Stimulated activated CD8-positive, alpha-beta memory T cell treated with anti-CD3 and anti-CD28 coated beads, Interleukin-15, amount 100 ng/mL, for 1 hour (primary cell): ENCODE results near the gene SCD.
"Not testable (repeated sequence)": the region's sequence is repeated elsewhere in the genome, so short reads cannot be mapped to it uniquely, and the experiment has no call there.

Source experiments
- DNase-seq: peaks from one replicate; pipeline ENCODE4 v3.0.0-alpha.2; 2020; ENCODE audit warnings: low read depth

Gene SCD

GRCh38 chr10:100362570-100363496, 15.8 kb downstream of the SCD start:
- no peak for DNase-seq

- no peak for DNase-seq
Observed at GRCh38 chr10:100364175-100364574, 17.1 kb downstream of the SCD start.

- DNase-seq = no peak
Observed at GRCh38 chr10:100364735-100365391, 17.8 kb downstream of the SCD start.

- no peak for DNase-seq
Observed at GRCh38 chr10:100368721-100369120, 21.7 kb downstream of the SCD start.

GRCh38 chr10:100370714-100371481, 23.9 kb downstream of the SCD start:
- peak; percentile 11 for DNase-seq

GRCh38 chr10:100371482-100372027, 24.5 kb downstream of the SCD start:
- DNase-seq = no peak

- no peak for DNase-seq
Observed at GRCh38 chr10:100372415-100373297, 25.6 kb downstream of the SCD start.

GRCh38 chr10:100373298-100374199, 26.5 kb downstream of the SCD start:
- DNase-seq = peak; percentile 68

GRCh38 chr10:100374200-100374655, 27.2 kb downstream of the SCD start:
- DNase-seq = no peak

GRCh38 chr10:100374677-100375353, 27.8 kb downstream of the SCD start:
- DNase-seq = not testable (repeated sequence)

GRCh38 chr10:100376656-100377055, 29.6 kb downstream of the SCD start:
- DNase-seq = not testable (repeated sequence)

- no peak for DNase-seq
Observed at GRCh38 chr10:100377830-100378229, 30.8 kb downstream of the SCD start.

- no peak for DNase-seq
Observed at GRCh38 chr10:100380400-100380799, 33.4 kb downstream of the SCD start.

- no peak for DNase-seq
Observed at GRCh38 chr10:100382553-100382952, 35.5 kb downstream of the SCD start.

GRCh38 chr10:100383251-100383650, 36.2 kb downstream of the SCD start:
- no peak for DNase-seq

- no peak for DNase-seq
Observed at GRCh38 chr10:100391163-100392002, 44.4 kb downstream of the SCD start.

- DNase-seq = no peak
Observed at GRCh38 chr10:100392686-100393003, 45.6 kb downstream of the SCD start.

GRCh38 chr10:100395626-100396025, 48.6 kb downstream of the SCD start:
- DNase-seq = no peak

GRCh38 chr10:100396605-100397004, 49.6 kb downstream of the SCD start:
- no peak for DNase-seq
